H1 (cell line): ENCODE data around the gene COL5A1. TPM values are rescaled to one million over a fixed set of nuclear protein-coding genes. Genes with fewer than 3 reads are reported as not detected.

ENCODE experiments used
- CTCF ChIA-PET: fragments of 300-600 bp; sonication (Branson Sonifier 250); formaldehyde crosslinking; loops from one replicate; lab custom pipeline; 2021; ENCODE audit not compliant: partially characterized antibody; lab: Charles Lee
- POLR2A ChIA-PET: fragments of 300-600 bp; sonication (Branson Sonifier 250); formaldehyde crosslinking; loops from one replicate; lab custom pipeline; 2021; ENCODE audit warnings: inconsistent platforms; ENCODE audit not compliant: partially characterized antibody; lab: Charles Lee
- DNase-seq, 2 experiments: peaks; one replicate each; pipeline versions ENCODE4 v3.0.0 to v3.0.0-alpha.2; 2010 to 2022; ENCODE audit warnings: low spot score in 2 of 2, low read depth in 1 of 2, mixed read lengths in 1 of 2
- FAIRE-seq: peaks from 2 replicates; lab custom pipeline; 2011; peaks lifted over from hg19 to GRCh38; lab: Jason Lieb, UNC
- H2AFZ ChIP-seq: 2 replicates; pipeline ENCODE4 v1.8.1; 2012; ENCODE audit warnings: low read length, inconsistent platforms
- H2AK5ac ChIP-seq: 2 replicates; pipeline ENCODE4 v1.6.1; 2013; ENCODE audit warnings: low read depth, low read length
- H2BK120ac ChIP-seq: replicated peaks from 2 replicates; pipeline ENCODE3; 2013; ENCODE audit warnings: low read depth, low read length, inconsistent platforms
- H2BK12ac ChIP-seq: 2 replicates; pipeline ENCODE4 v1.6.1; 2013; ENCODE audit warnings: low read depth, low read length
- H2BK15ac ChIP-seq: 2 replicates; pipeline ENCODE4 v1.6.1; 2013; ENCODE audit warnings: low read length
- H2BK20ac ChIP-seq: 2 replicates; pipeline ENCODE4 v1.6.1; 2013; ENCODE audit warnings: low read length
- H2BK5ac ChIP-seq: 2 replicates; pipeline ENCODE4 v1.6.1; 2013; ENCODE audit warnings: low read depth, low read length
- H3K14ac ChIP-seq: 2 replicates; pipeline ENCODE4 v1.6.1; 2013; ENCODE audit warnings: inconsistent platforms; ENCODE audit not compliant: insufficient read length
- H3K18ac ChIP-seq: 2 replicates; pipeline ENCODE4 v1.6.1; 2013; ENCODE audit warnings: low read length; ENCODE audit errors: extremely low read depth
- H3K23ac ChIP-seq: 2 replicates; pipeline ENCODE4 v1.6.1; 2013; ENCODE audit warnings: inconsistent platforms; ENCODE audit not compliant: insufficient read length
- H3K23me2 ChIP-seq: 2 replicates; pipeline ENCODE4 v1.6.1; 2013; ENCODE audit warnings: low read depth, low read length
- H3K27ac ChIP-seq: 2 replicates; pipeline ENCODE4 v1.6.1; 2011; ENCODE audit warnings: low read depth, low read length, inconsistent platforms
- H3K27me3 ChIP-seq, 4 experiments: replicated peaks in 1 of 4; 1 replicate in 1 of 4; 2 replicates in 3 of 4; pipeline versions ENCODE4 v1.6.1 to v1.8.1; 2011 to 2013; ENCODE audit warnings: low read length in 3 of 4, mild to moderate bottlenecking in 3 of 4, inconsistent platforms in 2 of 4, mixed read lengths in 2 of 4, moderate library complexity in 1 of 4; ENCODE audit not compliant: control insufficient read depth in 3 of 4, insufficient read depth in 3 of 4; ENCODE audit errors: extremely low read depth in 1 of 4
- H3K36me3 ChIP-seq, 4 experiments: 2 replicates each; pipeline versions ENCODE4 v1.6.1 to v1.8.1; 2011 to 2013; ENCODE audit warnings: mild to moderate bottlenecking in 4 of 4, low read length in 3 of 4, moderate library complexity in 2 of 4, control low read depth in 1 of 4, inconsistent platforms in 1 of 4; ENCODE audit not compliant: insufficient read depth in 4 of 4, control insufficient read depth in 2 of 4
- H3K4ac ChIP-seq: replicated peaks from 2 replicates; pipeline ENCODE3; 2013; ENCODE audit warnings: low read length, low read depth, mixed read lengths, inconsistent platforms; ENCODE audit not compliant: insufficient read length
- H3K4me1 ChIP-seq, 4 experiments: replicated peaks in 1 of 4; 1 replicate in 1 of 4; 2 replicates in 3 of 4; pipeline versions ENCODE4 v1.6.1 to v1.8.1; 2011 to 2013; ENCODE audit warnings: low read length in 3 of 4, inconsistent platforms in 2 of 4, mixed read lengths in 1 of 4; ENCODE audit not compliant: insufficient read depth in 4 of 4, control insufficient read depth in 3 of 4
- H3K4me2 ChIP-seq, 2 experiments: 2 replicates each; pipeline versions ENCODE4 v1.6.1 to v1.8.1; 2011 to 2013; ENCODE audit warnings: low read depth in 2 of 2, low read length in 2 of 2, control low read depth in 1 of 2, inconsistent platforms in 1 of 2, mild to moderate bottlenecking in 1 of 2; ENCODE audit not compliant: insufficient read depth in 1 of 2
- H3K4me3 ChIP-seq, 4 experiments: fragments of 200-600, 300-600 bp in 1 of 4; sonication (generic), shearing (Covaris generic), sonication (Bioruptor Twin) in 1 of 4; 2 replicates each; pipeline versions ENCODE4 v1.5.1 to v1.8.1; 2011 to 2016; ENCODE audit warnings: low read length in 4 of 4, low read depth in 3 of 4, control low read depth in 2 of 4, inconsistent platforms in 2 of 4, mild to moderate bottlenecking in 2 of 4, mixed read lengths in 1 of 4, moderate library complexity in 1 of 4; ENCODE audit not compliant: insufficient read depth in 2 of 4; ENCODE audit errors: extremely low read depth in 1 of 4
- H3K56ac ChIP-seq: replicated peaks from 2 replicates; pipeline ENCODE3; 2013; ENCODE audit warnings: low read depth, mild to moderate bottlenecking, mixed read lengths, low read length, inconsistent platforms; ENCODE audit not compliant: insufficient read length
- H3K79me1 ChIP-seq: 2 replicates; pipeline ENCODE4 v1.6.1; 2013; ENCODE audit warnings: low read depth, low read length, control low read depth
- H3K79me2 ChIP-seq, 2 experiments: 2 replicates each; pipeline versions ENCODE4 v1.6.1 to v1.8.1; 2012 to 2013; ENCODE audit warnings: low read length in 2 of 2, mild to moderate bottlenecking in 2 of 2, inconsistent platforms in 1 of 2; ENCODE audit not compliant: insufficient read depth in 2 of 2, control insufficient read depth in 1 of 2
- H3K9ac ChIP-seq, 4 experiments: replicated peaks in 1 of 4; 1 replicate in 1 of 4; 2 replicates in 3 of 4; pipeline versions ENCODE4 v1.6.1 to v1.8.1; 2011 to 2013; ENCODE audit warnings: low read depth in 3 of 4, low read length in 3 of 4, control low read depth in 2 of 4, mild to moderate bottlenecking in 2 of 4, moderate library complexity in 2 of 4, inconsistent platforms in 1 of 4; ENCODE audit errors: extremely low read depth in 1 of 4
- H3K9me3 ChIP-seq, 2 experiments: 2 replicates each; pipeline versions ENCODE4 v1.6.1 to v1.8.1; 2012 to 2013; ENCODE audit warnings: mild to moderate bottlenecking in 2 of 2, moderate library complexity in 2 of 2, control low read depth in 1 of 2, inconsistent platforms in 1 of 2, low read depth in 1 of 2, low read length in 1 of 2, mixed read lengths in 1 of 2; ENCODE audit not compliant: insufficient read depth in 2 of 2
- H4K20me1 ChIP-seq, 2 experiments: replicated peaks in 1 of 2; 2 replicates each; pipeline versions ENCODE3 to v1.8.1; 2011 to 2013; ENCODE audit warnings: inconsistent platforms in 2 of 2, low read length in 2 of 2, mild to moderate bottlenecking in 1 of 2; ENCODE audit not compliant: insufficient read depth in 2 of 2, control insufficient read depth in 1 of 2
- H4K5ac ChIP-seq: 2 replicates; pipeline ENCODE4 v1.6.1; 2013; ENCODE audit warnings: low read length, low read depth, mixed read lengths, inconsistent platforms; ENCODE audit not compliant: insufficient read length
- H4K8ac ChIP-seq: 2 replicates; pipeline ENCODE4 v1.8.0; 2013; ENCODE audit warnings: mild to moderate bottlenecking, moderate library complexity, low read length, inconsistent platforms; ENCODE audit not compliant: insufficient read depth; ENCODE audit errors: extremely low read depth
- H4K91ac ChIP-seq: replicated peaks from 2 replicates; pipeline ENCODE3; 2013; ENCODE audit warnings: low read length, mixed read lengths, inconsistent platforms; ENCODE audit not compliant: insufficient read length
- WGBS, 2 experiments: shearing (Covaris generic) in 1 of 2; methylation state at CpG; one replicate each; pipeline versions ENCODE4 v1.1.6 to v1.1.7; 2013 to 2015; ENCODE audit warnings: low lambda C conversion rate in 2 of 2, mixed read lengths in 2 of 2, inconsistent platforms in 1 of 2, low coverage in 1 of 2, missing lambda C conversion rate in 1 of 2; ENCODE audit not compliant: insufficient replicate concordance in 2 of 2, insufficient coverage in 1 of 2, insufficient read length in 1 of 2; ENCODE audit errors: extremely low coverage in 1 of 2, missing lambda C conversion rate in 1 of 2; 5-methylcytosine and 5-hydroxymethylcytosine counted together
- polyA plus RNA-seq, 7 experiments: library from polyadenylated mRNA; depleted of rRNA in 3 of 7; stranded (reverse) in 5 of 7; unstranded in 2 of 7; fragments of >200 nt in 5 of 7; fragments of 200-250 nt in 2 of 7; gene quantifications; 1 replicate in 5 of 7; 2 replicates in 1 of 7; 4 replicates in 1 of 7; pipeline versions ENCODE4 v1.2.1 to v1.2.3, GENCODE V29; 2011 to 2013; ENCODE audit warnings: missing spikeins in 2 of 7, mixed read lengths in 2 of 7
- total RNA-seq: library from RNA; stranded (reverse); fragmentation: NEBNext Ultra II Directional; extraction: Animal tissue kit (Norgen Biotek cat#: 25700); gene quantifications from 2 replicates; pipeline ENCODE4 v1.2.1, GENCODE V29; 2021

The COL5A1 gene
- total and polyA plus RNA-seq, 2 of the 8 experiments (the other 6 are each of a cell fraction or from before 2014, with no cell fraction given) = 3.8 to 12.0 TPM

DNA sequence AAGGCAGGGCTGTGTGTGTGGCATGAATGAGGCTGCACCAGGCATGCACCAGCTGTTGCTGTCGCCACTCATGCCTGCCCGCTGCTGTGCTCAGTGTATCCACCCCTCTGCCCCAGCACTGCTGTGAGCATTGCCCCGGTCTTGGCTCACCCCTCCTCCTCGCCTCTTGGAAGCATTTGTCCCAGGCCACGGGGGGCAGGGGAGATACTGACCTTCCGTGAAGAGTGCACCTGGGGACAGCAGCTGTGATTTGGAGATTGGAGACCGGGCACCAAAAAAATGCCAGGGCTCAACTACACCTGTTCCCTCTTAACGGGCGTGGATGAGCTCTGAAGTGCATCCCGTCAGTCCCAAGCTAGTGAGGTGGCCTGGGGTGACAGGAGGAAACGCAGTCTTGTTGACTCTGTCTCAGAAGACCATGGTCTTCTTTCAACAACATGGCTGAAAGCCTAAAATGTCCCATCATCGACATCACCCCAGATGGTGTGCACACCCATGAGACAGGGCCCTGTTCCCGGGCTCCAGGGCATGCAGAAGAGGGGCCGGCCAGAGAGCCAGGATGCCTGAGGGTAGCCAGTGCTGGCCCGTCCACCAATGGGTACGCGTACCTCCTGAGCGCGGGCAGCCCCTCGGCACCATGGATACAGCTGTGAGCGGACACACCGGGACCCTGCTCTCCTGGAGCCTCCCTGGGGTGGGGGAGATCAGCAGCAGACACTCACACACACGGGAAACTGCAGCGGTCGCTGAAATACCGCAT is 115.8 kb downstream of the COL5A1 start:
- H3K14ac ChIP-seq = no peak overlapping the region
- no peak overlapping the region for H2AFZ ChIP-seq
- DNase-seq (no peak), FAIRE-seq (no peak)
- H4K8ac ChIP-seq = no peak overlapping the region
- H2BK20ac ChIP-seq = no peak overlapping the region
- H4K91ac ChIP-seq = no peak overlapping the region
- H3K18ac ChIP-seq = no peak overlapping the region
- H3K9ac ChIP-seq = no peak overlapping the region
- no peak overlapping the region for H4K5ac ChIP-seq
- no peak overlapping the region for H3K4me2 ChIP-seq
- ChIA-PET CTCF (interaction anchor here (1.7 kb wide), 1 partner anchor 299 kb away, joined by 3 read pairs; no protein-coding TSS in a partner anchor), POLR2A (no interaction called here)
- H2BK5ac ChIP-seq = no peak overlapping the region
- peaks cover 0 to 4% of the 10 kb centered on the region in 2 experiments; a peak in 2 of 4 replicates for H3K9me3 ChIP-seq
- H3K56ac ChIP-seq = no peak overlapping the region
- H2AK5ac ChIP-seq = no peak overlapping the region
- H3K79me2 ChIP-seq = no peaks in the 10 kb centered on the region
- no peak overlapping the region for H2BK120ac ChIP-seq
- peaks cover 15% of the 10 kb centered on the region; the same call in 1 of the 2 replicates for H3K23me2 ChIP-seq
- no peaks in the 10 kb centered on the region for H3K4me1 ChIP-seq
- H3K4me3 ChIP-seq = no peak overlapping the region
- H2BK15ac ChIP-seq = no peak overlapping the region
- no peak overlapping the region for H3K23ac ChIP-seq
- no peak overlapping the region for H2BK12ac ChIP-seq
- no peaks in the 10 kb centered on the region for H3K27me3 ChIP-seq
- no peaks in the 10 kb centered on the region for H3K36me3 ChIP-seq
- H3K4ac ChIP-seq = no peak overlapping the region
- no peaks in the 10 kb centered on the region for H3K79me1 ChIP-seq
- no peak overlapping the region for H3K27ac ChIP-seq
- peaks cover 0 to 13% of the 10 kb centered on the region in 2 experiments for H4K20me1 ChIP-seq
- 93% methylated on average over 26 of the region's 26 CpGs; no CpG with 5 or more reads in 1 of the 2 experiments for WGBS, 2 experiments
